ENCODE measurements around the gene UBAC2.

UBAC2 gene

DNA sequence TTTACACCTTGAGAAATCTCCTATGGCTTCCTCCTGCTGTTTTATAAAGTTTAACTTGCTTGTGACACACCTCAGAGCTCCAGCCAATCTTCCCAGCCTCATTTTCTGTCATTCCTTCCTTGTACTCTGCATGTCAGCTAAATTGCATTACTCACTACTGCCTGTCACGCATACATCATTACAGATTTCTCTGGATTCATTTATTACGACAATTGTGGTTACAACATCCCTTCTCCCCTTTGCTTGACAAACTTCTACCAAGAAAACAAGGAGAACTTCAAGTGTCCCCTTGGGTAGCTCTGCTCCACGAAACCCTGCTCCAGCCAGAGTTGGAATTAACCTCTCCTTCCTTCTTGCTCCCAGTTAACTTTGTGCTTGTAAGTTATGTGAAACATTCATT lies 79.5 kb downstream of the UBAC2 start:
- TF ChIP-seq, protein P1, sequence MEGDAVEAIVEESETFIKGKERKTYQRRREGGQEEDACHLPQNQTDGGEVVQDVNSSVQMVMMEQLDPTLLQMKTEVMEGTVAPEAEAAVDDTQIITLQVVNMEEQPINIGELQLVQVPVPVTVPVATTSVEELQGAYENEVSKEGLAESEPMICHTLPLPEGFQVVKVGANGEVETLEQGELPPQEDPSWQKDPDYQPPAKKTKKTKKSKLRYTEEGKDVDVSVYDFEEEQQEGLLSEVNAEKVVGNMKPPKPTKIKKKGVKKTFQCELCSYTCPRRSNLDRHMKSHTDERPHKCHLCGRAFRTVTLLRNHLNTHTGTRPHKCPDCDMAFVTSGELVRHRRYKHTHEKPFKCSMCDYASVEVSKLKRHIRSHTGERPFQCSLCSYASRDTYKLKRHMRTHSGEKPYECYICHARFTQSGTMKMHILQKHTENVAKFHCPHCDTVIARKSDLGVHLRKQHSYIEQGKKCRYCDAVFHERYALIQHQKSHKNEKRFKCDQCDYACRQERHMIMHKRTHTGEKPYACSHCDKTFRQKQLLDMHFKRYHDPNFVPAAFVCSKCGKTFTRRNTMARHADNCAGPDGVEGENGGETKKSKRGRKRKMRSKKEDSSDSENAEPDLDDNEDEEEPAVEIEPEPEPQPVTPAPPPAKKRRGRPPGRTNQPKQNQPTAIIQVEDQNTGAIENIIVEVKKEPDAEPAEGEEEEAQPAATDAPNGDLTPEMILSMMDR (conservative IDR thresholded peaks at IDR 0.05; ENCODE audit: low read depth, low read length) = no peak
- Histone ChIP-seq H3K9ac (no peak overlapping the region), H3K4me3 (IDR thresholded peaks at IDR 0.05; ENCODE audit: insufficient read depth, low read depth, low read length) (no peak overlapping the region), H3K27me3 (ENCODE audit: insufficient read depth, low read depth) (no peaks in the 10 kb centered on the region), H3K79me2 (ENCODE audit: insufficient read depth, low read depth) (no peaks in the 10 kb centered on the region), H3K36me3 (ENCODE audit: insufficient read depth) (no peaks in the 10 kb centered on the region), H3K4me1 (ENCODE audit: low read depth, poor library complexity, severe bottlenecking) (no peaks in the 10 kb centered on the region), H3K27ac (no peak overlapping the region), H3K4me2 (no peak overlapping the region), H2AFZ (ENCODE audit: low read depth) (no peak overlapping the region), H4K20me1 (ENCODE audit: insufficient read depth) (no peaks in the 10 kb centered on the region)

DNA sequence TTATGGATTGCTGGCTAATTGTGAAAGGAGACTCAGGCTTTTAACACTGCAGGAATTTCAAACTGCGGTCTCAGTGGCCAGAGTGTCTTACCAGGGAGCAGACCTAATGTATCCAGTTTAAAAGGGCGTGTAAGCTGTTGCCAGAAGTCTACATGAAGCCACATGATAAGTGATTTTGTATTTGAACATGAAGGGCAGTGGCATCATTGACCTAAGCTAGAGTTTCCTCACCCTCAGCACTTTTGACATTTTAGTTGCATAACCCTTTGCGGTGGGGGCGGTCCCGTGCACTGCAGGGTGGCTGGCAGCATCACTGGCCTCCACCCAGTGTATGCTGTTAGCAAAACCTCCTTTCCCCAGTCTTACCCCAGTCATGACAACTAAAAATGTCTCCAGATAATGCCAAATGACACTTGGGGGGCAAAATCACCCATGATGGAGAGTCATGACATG lies 81.2 kb downstream of the UBAC2 start:
- Histone ChIP-seq H3K27me3 (ENCODE audit: insufficient read depth, low read depth) (no peaks in the 10 kb centered on the region), H3K4me2 (no peak overlapping the region), H3K36me3 (ENCODE audit: insufficient read depth) (no peaks in the 10 kb centered on the region), H3K9ac (no peak overlapping the region), H3K27ac (no peak overlapping the region), H3K79me2 (ENCODE audit: insufficient read depth, low read depth) (no peaks in the 10 kb centered on the region), H2AFZ (ENCODE audit: low read depth) (no peak overlapping the region), H3K4me3 (IDR thresholded peaks at IDR 0.05; ENCODE audit: insufficient read depth, low read depth, low read length) (no peak overlapping the region), H3K4me1 (ENCODE audit: low read depth, poor library complexity, severe bottlenecking) (no peaks in the 10 kb centered on the region), H4K20me1 (ENCODE audit: insufficient read depth) (no peaks in the 10 kb centered on the region)
- TF ChIP-seq, protein P1 (conservative IDR thresholded peaks at IDR 0.05; ENCODE audit: low read depth, low read length) = no peak

DNA sequence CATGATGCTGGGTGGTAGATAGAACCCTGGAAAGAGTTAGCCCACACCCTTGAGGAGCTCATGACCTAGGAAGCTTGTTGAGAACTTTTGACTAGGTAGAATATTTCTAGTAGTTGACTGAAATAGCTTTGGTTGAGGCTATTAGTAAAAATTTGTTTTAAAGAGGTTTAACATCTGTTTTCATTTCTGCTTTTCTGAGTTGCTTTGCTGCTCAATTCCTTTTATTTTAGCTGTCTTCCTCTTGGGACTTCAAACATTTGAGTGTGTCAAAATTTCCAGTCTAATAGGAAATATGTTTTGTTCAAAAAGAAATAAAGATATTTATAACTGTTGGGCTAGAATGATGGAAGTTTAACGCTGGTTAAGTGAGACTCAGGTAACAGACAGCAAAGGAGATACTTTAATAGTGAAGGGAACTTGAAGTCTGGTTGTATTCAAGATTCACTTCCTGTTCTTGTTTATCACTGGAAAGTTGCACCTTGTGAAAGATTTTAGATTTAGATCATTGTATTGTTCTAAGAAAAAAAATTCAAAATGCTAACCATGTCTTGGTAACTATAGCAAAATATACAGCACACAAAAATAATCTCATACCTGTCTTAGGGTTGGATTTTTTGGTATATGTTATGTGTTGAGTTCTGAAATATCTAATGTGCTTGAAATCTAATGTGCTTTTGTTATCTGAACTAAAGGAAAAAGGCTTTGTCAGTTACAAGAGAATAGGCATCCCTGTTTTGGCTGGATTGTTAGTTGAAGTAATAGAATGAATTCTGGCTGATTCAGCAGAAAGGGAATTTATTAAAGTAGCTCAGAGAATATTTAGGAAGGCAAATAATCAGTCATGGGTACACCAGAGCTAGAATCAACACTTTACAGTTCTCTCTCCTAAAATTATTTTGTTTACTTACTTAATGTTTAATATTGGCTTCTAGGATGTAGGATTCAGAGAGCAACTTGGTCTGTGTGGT lies 81.9 kb downstream of the UBAC2 start:
- no peaks in the 10 kb centered on the region for H3K79me2 ChIP-seq (ENCODE audit: insufficient read depth, low read depth)
- no peak overlapping the region for H3K4me3 ChIP-seq (IDR thresholded peaks at IDR 0.05; ENCODE audit: insufficient read depth, low read depth, low read length)
- H4K20me1 ChIP-seq (ENCODE audit: insufficient read depth) = no peaks in the 10 kb centered on the region
- H2AFZ ChIP-seq (ENCODE audit: low read depth) = no peak overlapping the region
- H3K4me2 ChIP-seq = no peak overlapping the region
- H3K36me3 ChIP-seq (ENCODE audit: insufficient read depth) = no peaks in the 10 kb centered on the region
- no peak overlapping the region for H3K9ac ChIP-seq
- no peak overlapping the region for H3K27ac ChIP-seq
- TF ChIP-seq, protein P1 (conservative IDR thresholded peaks at IDR 0.05; ENCODE audit: low read depth, low read length) = no peak
- no peaks in the 10 kb centered on the region for H3K4me1 ChIP-seq (ENCODE audit: low read depth, poor library complexity, severe bottlenecking)
- H3K27me3 ChIP-seq (ENCODE audit: insufficient read depth, low read depth) = no peaks in the 10 kb centered on the region

DNA sequence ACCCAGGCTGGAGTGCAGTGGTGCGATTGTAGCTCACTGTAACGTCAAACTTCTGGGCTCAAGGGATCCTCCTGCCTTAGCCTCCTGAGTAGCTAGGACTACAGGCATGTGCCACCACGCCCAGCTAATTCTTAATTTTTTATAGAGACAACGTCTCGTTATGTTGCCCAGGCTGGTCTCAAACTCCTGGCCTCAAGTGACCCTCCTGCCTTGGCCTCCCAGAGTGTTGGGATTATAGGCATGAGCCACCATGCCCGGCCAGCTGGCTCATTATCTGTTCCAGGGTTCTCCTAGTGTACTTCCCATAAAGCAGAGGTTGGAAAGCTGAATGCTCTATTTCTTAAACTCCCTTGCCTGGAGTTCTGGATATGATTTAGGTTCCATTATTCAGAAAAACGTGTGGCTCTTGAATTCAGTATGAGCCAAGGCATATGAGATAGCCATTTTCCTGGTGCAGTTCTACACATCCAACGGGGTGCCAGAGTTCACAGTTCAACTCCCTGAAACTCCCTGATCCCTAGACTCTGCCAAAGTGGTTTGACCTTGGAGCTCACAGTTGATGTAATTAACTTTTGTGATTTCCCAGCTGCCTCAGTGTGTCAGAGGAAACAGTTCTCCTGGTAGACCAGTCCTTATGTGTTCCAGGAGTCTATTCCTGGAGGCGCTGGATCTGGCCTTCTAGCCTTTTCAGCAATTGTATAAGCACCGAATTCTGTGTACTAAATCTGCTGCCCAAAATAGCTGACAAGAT lies 85.0 kb downstream of the UBAC2 start:
- no peaks in the 10 kb centered on the region for H3K79me2 ChIP-seq (ENCODE audit: insufficient read depth, low read depth)
- H3K9ac ChIP-seq = no peak overlapping the region
- TF ChIP-seq, protein P1 (conservative IDR thresholded peaks at IDR 0.05; ENCODE audit: low read depth, low read length) = no peak
- no peaks in the 10 kb centered on the region for H4K20me1 ChIP-seq (ENCODE audit: insufficient read depth)
- H2AFZ ChIP-seq (ENCODE audit: low read depth) = no peak overlapping the region
- H3K36me3 ChIP-seq (ENCODE audit: insufficient read depth) = no peaks in the 10 kb centered on the region
- no peak overlapping the region for H3K4me3 ChIP-seq (IDR thresholded peaks at IDR 0.05; ENCODE audit: insufficient read depth, low read depth, low read length)
- no peak overlapping the region for H3K4me2 ChIP-seq
- H3K27me3 ChIP-seq (ENCODE audit: insufficient read depth, low read depth) = no peaks in the 10 kb centered on the region
- H3K27ac ChIP-seq = no peak overlapping the region
- H3K4me1 ChIP-seq (ENCODE audit: low read depth, poor library complexity, severe bottlenecking) = no peaks in the 10 kb centered on the region
